Pancreas (tissue), 10 donors: Measurements from ENCODE around the gene PRRC2B. TPM values are rescaled to one million over a fixed set of nuclear protein-coding genes. Genes with fewer than 3 reads are reported as not detected.
A peak's percentile ranks its signal among the peaks of the same experiment; 100 is the strongest.

ENCODE experiments used
- ATAC-seq, 4 donors: fragments of 200-7000 bp; cut with Tn5 transposase; one replicate each; pipeline versions ENCODE4 v1.8.0 to v1.9.1; 2020; ENCODE audit warnings: mild to moderate bottlenecking in 4 of 4, moderate library complexity in 4 of 4
- DNase-seq, 6 donors: peaks; one replicate each; pipeline ENCODE4 v3.0.0-alpha.2; 2020
- FAIRE-seq: peaks from 2 replicates; lab custom pipeline; 2012; peaks lifted over from hg19 to GRCh38; lab: Jason Lieb, UNC
- H3K27ac ChIP-seq, 4 donors: fragments of 200-600 bp; sonication (generic); 1 replicate in 3 of 4; 2 replicates in 1 of 4; pipeline versions ENCODE4 v1.5.0 to v1.8.0; 2020
- H3K27me3 ChIP-seq, 4 donors: fragments of 200-600 bp; one replicate each; pipeline ENCODE4 v1.8.0; 2021
- H3K36me3 ChIP-seq, 3 donors: fragments of 200-600 bp; sonication (generic) in 1 of 3; one replicate each; pipeline versions ENCODE4 v1.5.0 to v1.8.0; 2020 to 2021
- H3K4me1 ChIP-seq, 3 donors: fragments of 200-600 bp; one replicate each; pipeline ENCODE4 v1.8.0; 2021
- H3K4me3 ChIP-seq, 4 donors: fragments of 200-600 bp; sonication (generic) in 2 of 4; one replicate each; pipeline versions ENCODE4 v1.5.0 to v1.8.0; 2020 to 2021
- H3K9me3 ChIP-seq, 4 donors: fragments of 200-600 bp; one replicate each; pipeline ENCODE4 v1.8.0; 2021
- CTCF ChIP-seq, 4 donors: fragments of 200-600 bp; sonication (generic) in 3 of 4; IDR thresholded peaks; one replicate each; pipeline versions ENCODE4 v1.5.0 to v1.8.0; 2021; ENCODE audit warnings: antibody characterized with exemption in 4 of 4
- WGBS, 2 donors: extraction: QIAGEN DNeasy Blood & Tissue Kit; methylation state at CpG; one replicate each; pipeline ENCODE4 v1.1.7; 2013; 5-methylcytosine and 5-hydroxymethylcytosine counted together
- intact Hi-C, 3 donors: fragments of 100-400 bp; cut with DNase I; formaldehyde crosslinking; loops; one replicate each; pipeline versions ENCODE4 v1.11.1 to v1.14.2; 2022
- polyA plus RNA-seq, 2 donors: library from polyadenylated mRNA; stranded (reverse); fragments of 200-250 nt; gene quantifications; one replicate each; pipeline ENCODE4 v1.2.3, GENCODE V29; 2013
- total RNA-seq, 6 donors: library from RNA; stranded (reverse); fragmentation: NEBNext Ultra II Directional in 4 of 6; extraction: Animal tissue kit (Norgen Biotek cat#: 25700) in 4 of 6; gene quantifications; one replicate each; pipeline versions ENCODE4 v1.2.1 to v1.2.4, GENCODE V29; 2021 to 2023
- donor health status: healthy with polysubstance abuse.
- donor health status: DM: no; HTN: no; CAD: no; lungs with moderate emphysema.
- donor health status: DM: no; HTN: no; CAD: no.
- donor health status: control.
- donor health status: control.
- donor health status: Bipolar disorder and iron deficiency.
- donor health status: DM: yes; HTN: yes; CAD: no.
- donor health status: DM: no; HTN: no; CAD: no.
- donor health status: DM: no; HTN: no; CAD: no.
- donor health status: DM: yes; HTN: yes; CAD: no.

Gene PRRC2B
- total and polyA plus RNA-seq, 8 donors, result 44.8 to 132 (median 90.3) TPM

DNA sequence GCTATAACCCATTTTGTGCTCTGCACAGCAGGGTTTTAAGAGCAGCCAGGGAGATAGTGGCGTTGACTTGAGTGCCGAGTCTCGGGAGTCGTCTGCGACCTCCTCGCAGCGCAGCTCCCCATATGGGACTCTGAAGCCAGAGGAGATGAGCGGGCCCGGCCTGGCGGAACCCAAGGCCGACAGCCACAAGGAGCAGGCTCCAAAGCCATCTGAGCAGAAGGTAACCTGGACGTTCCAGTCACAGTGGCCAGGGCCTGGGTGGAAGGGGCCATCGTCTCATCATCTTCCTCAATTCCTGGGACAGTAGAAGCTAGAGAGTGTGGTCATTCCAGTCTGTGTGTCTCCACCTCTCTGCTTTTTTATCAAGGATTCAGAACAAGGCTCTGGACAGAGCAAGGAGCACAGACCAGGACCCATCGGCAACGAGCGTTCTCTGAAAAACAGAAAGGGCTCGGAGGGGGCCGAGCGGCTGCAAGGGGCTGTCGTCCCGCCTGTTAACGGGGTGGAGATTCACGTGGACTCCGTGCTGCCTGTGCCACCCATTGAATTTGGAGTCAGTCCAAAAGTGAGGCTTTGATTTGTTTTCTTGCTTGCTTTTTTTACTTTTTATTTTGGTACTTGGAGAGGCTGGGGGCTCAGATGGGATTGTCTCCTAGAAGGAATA is 88.6 kb downstream of the PRRC2B start:
- TF ChIP-seq CTCF (IDR thresholded peaks at IDR 0.05), result no peak
- intact Hi-C loops, result no loop called here
- Histone ChIP-seq H3K27ac (no peak overlapping the region), H3K36me3 (peaks cover 7 to 80% (median 65%) of the 10 kb centered on the region in 3 donors), H3K27me3 (no peaks in the 10 kb centered on the region), H3K4me3 (no peak overlapping the region), H3K9me3 (no peaks in the 10 kb centered on the region), H3K4me1 (no peaks in the 10 kb centered on the region)
- no peak for FAIRE-seq
- ATAC-seq, result no peak
- DNase-seq, result peak in 1 of 6 donors; percentile 38
- WGBS, 2 donors, result 90% methylated on average over 24 of the region's 24 CpGs

- no peaks in the 10 kb centered on the region for H3K27me3 ChIP-seq
- TF ChIP-seq CTCF (IDR thresholded peaks at IDR 0.05), result no peak
- ATAC-seq (no peak), DNase-seq (peak in 1 of 6 donors; percentile 26), FAIRE-seq (no peak)
- intact Hi-C loops, result no loop called here
- no peak overlapping the region for H3K27ac ChIP-seq
- H3K9me3 ChIP-seq, result no peaks in the 10 kb centered on the region
- WGBS, 2 donors, result 88 to 89% methylated on average over 9 of the region's 9 CpGs
- H3K4me1 ChIP-seq, result no peaks in the 10 kb centered on the region
- no peak overlapping the region for H3K4me3 ChIP-seq
- peaks cover 14 to 82% (median 69%) of the 10 kb centered on the region in 3 donors for H3K36me3 ChIP-seq
Observed at GRCh38 chr9:131483319-131484050, 89.6 kb downstream of the PRRC2B start.

DNA sequence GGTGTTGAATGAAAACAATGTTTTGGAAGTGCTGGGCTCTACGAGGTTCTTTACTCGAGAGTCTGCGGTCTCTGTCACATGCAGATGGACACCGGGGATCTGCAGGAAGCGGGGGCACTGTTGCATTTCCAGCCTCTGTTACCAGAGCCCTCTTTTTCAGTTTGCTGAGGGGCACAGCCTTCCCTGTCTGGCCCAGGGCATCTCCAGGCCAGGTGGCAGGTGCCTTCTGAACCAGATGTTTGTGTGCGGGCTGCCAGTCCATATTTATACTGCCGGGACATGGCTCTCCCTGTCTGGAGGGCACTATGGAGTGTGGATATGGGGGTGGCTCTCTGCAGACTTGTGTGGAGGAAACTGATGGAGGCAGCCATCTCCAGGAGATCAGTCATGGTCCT is 90.2 kb downstream of the PRRC2B start:
- Histone ChIP-seq H3K9me3 (no peaks in the 10 kb centered on the region), H3K4me3 (no peak overlapping the region), H3K4me1 (no peaks in the 10 kb centered on the region), H3K27me3 (no peaks in the 10 kb centered on the region), H3K36me3 (peaks cover 17 to 82% (median 73%) of the 10 kb centered on the region in 3 donors), H3K27ac (no peak overlapping the region)
- DNase-seq (peak in 1 of 6 donors; percentile 9), FAIRE-seq (no peak), ATAC-seq (no peak)
- 95 to 96% methylated on average over 7 of the region's 7 CpGs for WGBS, 2 donors
- TF ChIP-seq CTCF (IDR thresholded peaks at IDR 0.05), result no peak
- intact Hi-C loops, result no loop called here

DNA sequence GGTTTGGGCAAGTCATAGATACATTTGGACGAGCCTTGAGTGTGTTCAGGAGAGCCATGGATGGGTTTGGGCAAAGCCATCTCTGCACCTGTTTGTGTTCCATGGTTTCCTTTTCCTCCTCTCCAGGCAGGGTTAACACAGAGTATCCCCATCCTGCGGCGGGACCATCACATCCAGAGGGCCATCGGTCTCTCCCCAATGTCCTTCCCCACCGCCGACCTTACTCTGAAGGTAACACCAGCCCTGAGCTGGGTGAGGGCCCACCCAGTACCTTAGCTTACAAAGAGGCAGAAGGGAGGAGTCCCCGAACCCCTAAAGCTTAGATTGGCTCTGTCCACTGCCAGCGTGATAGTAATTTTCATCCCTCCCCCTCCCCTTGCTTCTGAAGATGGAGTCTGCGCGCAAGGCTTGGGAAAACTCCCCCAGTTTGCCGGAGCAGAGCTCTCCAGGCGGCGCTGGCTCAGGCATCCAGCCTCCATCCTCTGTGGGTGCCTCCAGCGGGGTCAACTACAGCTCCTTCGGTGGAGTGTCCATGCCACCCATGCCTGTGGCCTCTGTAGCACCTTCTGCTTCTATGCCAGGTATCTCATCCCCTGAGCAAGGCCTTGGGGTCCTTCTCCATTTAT is 90.8 kb downstream of the PRRC2B start:
- DNase-seq (peak in 1 of 6 donors; percentile 31), FAIRE-seq (no peak), ATAC-seq (no peak)
- TF ChIP-seq CTCF (IDR thresholded peaks at IDR 0.05), result no peak
- intact Hi-C loops, result no loop called here
- Histone ChIP-seq H3K4me3 (no peak overlapping the region), H3K9me3 (no peaks in the 10 kb centered on the region), H3K4me1 (no peaks in the 10 kb centered on the region), H3K27me3 (no peaks in the 10 kb centered on the region), H3K27ac (no peak overlapping the region), H3K36me3 (peaks cover 17 to 80% (median 70%) of the 10 kb centered on the region in 3 donors)
- 93 to 95% methylated on average over 15 of the region's 15 CpGs for WGBS, 2 donors
